GM18858 (cell line): Measurements from ENCODE around the gene HINFP.
"Not testable (repeated sequence)": the region's sequence is repeated elsewhere in the genome, so short reads cannot be mapped to it uniquely, and the experiment has no call there.

Experiments used
- ATAC-seq: cut with Tn5 transposase; IDR thresholded peaks from one replicate; pipeline ENCODE4 v1.9.1; 2021; ENCODE audit not compliant: unreplicated experiment

Gene HINFP

GRCh38 chr11:119100246-119100970 is 21.0 kb upstream of the HINFP start:
- ATAC-seq = no peak

- peak; percentile 2 for ATAC-seq
These were observed 20.2 kb upstream of the HINFP start for GRCh38 chr11:119100994-119101758.

GRCh38 chr11:119101759-119102423 is 19.5 kb upstream of the HINFP start, which contains the start of gene DPAGT1:
TSS of gene DPAGT1 (minus strand) at chr11:119101853. CDS start at chr11:119101655, 198 bp downstream.
- peak; percentile 44 for ATAC-seq

GRCh38 chr11:119103161-119103664 is 18.2 kb upstream of the HINFP start:
- ATAC-seq = not testable (repeated sequence)

GRCh38 chr11:119103793-119104192 is 17.6 kb upstream of the HINFP start:
- ATAC-seq = no peak

GRCh38 chr11:119106564-119107537 is 14.5 kb upstream of the HINFP start, which contains the start of gene C2CD2L:
TSS of gene C2CD2L (plus strand) at chr11:119107344. CDS start at chr11:119107742, 398 bp downstream.
- peak; percentile 59 for ATAC-seq

- ATAC-seq = no peak
These were observed 13.7 kb upstream of the HINFP start for GRCh38 chr11:119107538-119108145.

GRCh38 chr11:119108146-119108856 is 13.1 kb upstream of the HINFP start:
- ATAC-seq = no peak

- no peak for ATAC-seq
These were observed 12.5 kb upstream of the HINFP start for GRCh38 chr11:119108857-119109221.

GRCh38 chr11:119109843-119110242 is 11.5 kb upstream of the HINFP start:
- ATAC-seq = no peak

GRCh38 chr11:119110439-119110838 is 10.9 kb upstream of the HINFP start:
- no peak for ATAC-seq

GRCh38 chr11:119111361-119111925 is 9.9 kb upstream of the HINFP start:
- no peak for ATAC-seq

- no peak for ATAC-seq
These were observed 8.9 kb upstream of the HINFP start for GRCh38 chr11:119112314-119113020.

- ATAC-seq = no peak
These were observed 7.7 kb upstream of the HINFP start for GRCh38 chr11:119113716-119114115.

GRCh38 chr11:119114351-119114750 is 7.0 kb upstream of the HINFP start:
- ATAC-seq = no peak

GRCh38 chr11:119115484-119116234 is 5.7 kb upstream of the HINFP start:
- ATAC-seq = no peak

- no peak for ATAC-seq
These were observed 5.2 kb upstream of the HINFP start for GRCh38 chr11:119116235-119116594.

- no peak for ATAC-seq
These were observed 4.8 kb upstream of the HINFP start for GRCh38 chr11:119116601-119117000.
